Endothelial cell of umbilical vein (primary cell): ENCODE measurements around the gene PASK. TPM values are rescaled to one million over a fixed set of nuclear protein-coding genes. Genes with fewer than 3 reads are reported as not detected.

Source experiments
- BruUV-seq: library from RNA; stranded (reverse); fragments of 400-500 nt; replicated peaks from 2 replicates; lab custom pipeline; 2021; lab: Mats Ljungman, UMichigan
- CTCF ChIA-PET: fragments of 300-600, 350-600 bp; sonication (Branson Sonifier 250); formaldehyde crosslinking; loops from one replicate; lab custom pipeline; 2021; ENCODE audit warnings: antibody characterized with exemption, inconsistent platforms; lab: Charles Lee
- POLR2A ChIA-PET: fragments of 300-600, 350-600 bp; sonication (Branson Sonifier 250); formaldehyde crosslinking; loops from one replicate; lab custom pipeline; 2021; ENCODE audit warnings: antibody characterized with exemption, inconsistent platforms; lab: Charles Lee
- DNase-seq: peaks from one replicate; pipeline ENCODE4 v3.0.0-alpha.2; 2011; ENCODE audit warnings: low read depth, low spot score
- FAIRE-seq: peaks from 2 replicates; lab custom pipeline; 2011; peaks lifted over from hg19 to GRCh38; lab: Jason Lieb, UNC
- H2AFZ ChIP-seq: 2 replicates; pipeline ENCODE4 v1.6.0; 2012; ENCODE audit warnings: low read depth, low read length, control low read depth, inconsistent platforms
- H3K27ac ChIP-seq: 2 replicates; pipeline ENCODE4 v1.5.1; 2011; ENCODE audit warnings: low read depth, mild to moderate bottlenecking, control low read depth, low read length, moderate library complexity; ENCODE audit not compliant: insufficient read depth
- H3K27me3 ChIP-seq, 2 experiments: 2 replicates each; pipeline versions ENCODE4 v1.6.0 to v1.6.1; 2011; ENCODE audit warnings: low read length in 2 of 2, mixed read lengths in 1 of 2; ENCODE audit not compliant: control insufficient read depth in 2 of 2, insufficient read depth in 2 of 2
- H3K36me3 ChIP-seq, 2 experiments: 2 replicates in 1 of 2; 3 replicates in 1 of 2; pipeline ENCODE4 v1.5.1; 2011; ENCODE audit warnings: low read length in 2 of 2, mild to moderate bottlenecking in 1 of 2, moderate library complexity in 1 of 2; ENCODE audit not compliant: control insufficient read depth in 2 of 2, insufficient read depth in 2 of 2; ENCODE audit errors: extremely low read depth in 1 of 2
- H3K4me1 ChIP-seq: 3 replicates; pipeline ENCODE4 v1.5.1; 2011; ENCODE audit warnings: mild to moderate bottlenecking, low read length; ENCODE audit not compliant: control insufficient read depth, insufficient read depth; ENCODE audit errors: extremely low read depth
- H3K4me2 ChIP-seq: 2 replicates; pipeline ENCODE4 v1.6.1; 2011; ENCODE audit warnings: low read length, control low read depth, mixed read lengths; ENCODE audit not compliant: insufficient read depth
- H3K4me3 ChIP-seq, 3 experiments: fragments of 200-600 bp in 1 of 3; sonication (generic), shearing (Covaris generic) in 1 of 3; replicated peaks in 1 of 3; 2 replicates each; pipeline ENCODE4 v1.5.1; 2011 to 2016; ENCODE audit warnings: control low read depth in 3 of 3, low read length in 3 of 3, mild to moderate bottlenecking in 2 of 3, inconsistent platforms in 1 of 3, low read depth in 1 of 3, moderate library complexity in 1 of 3; ENCODE audit not compliant: insufficient read depth in 1 of 3
- H3K79me2 ChIP-seq: 2 replicates; pipeline ENCODE4 v1.6.0; 2012; ENCODE audit warnings: low read length, inconsistent platforms; ENCODE audit not compliant: control insufficient read depth, insufficient read depth
- H3K9ac ChIP-seq: replicated peaks from 2 replicates; pipeline ENCODE3; 2011; ENCODE audit warnings: low read length, control low read depth; ENCODE audit not compliant: insufficient read depth; ENCODE audit errors: extremely low read depth
- H3K9me1 ChIP-seq: replicated peaks from 3 replicates; pipeline ENCODE4 v1.6.0; 2011; ENCODE audit warnings: mild to moderate bottlenecking, low read length; ENCODE audit not compliant: control insufficient read depth, insufficient read depth; ENCODE audit errors: extremely low read depth
- H3K9me3 ChIP-seq: replicated peaks from 2 replicates; pipeline ENCODE4 v1.5.1; 2012; ENCODE audit warnings: low read length, inconsistent platforms; ENCODE audit not compliant: control insufficient read depth, insufficient read depth
- H4K20me1 ChIP-seq: replicated peaks from 2 replicates; pipeline ENCODE3; 2011; ENCODE audit warnings: mild to moderate bottlenecking, low read length; ENCODE audit not compliant: control insufficient read depth, insufficient read depth; ENCODE audit errors: extremely low read depth
- CTCF ChIP-seq, 2 donors: IDR thresholded peaks; 1 replicate in 1 of 2; 2 replicates in 1 of 2; pipeline ENCODE4 v1.5.1; 2011; ENCODE audit warnings: low read length in 2 of 2, mild to moderate bottlenecking in 2 of 2, moderate library complexity in 2 of 2, control low read depth in 1 of 2, inconsistent platforms in 1 of 2, low read depth in 1 of 2; ENCODE audit not compliant: insufficient read depth in 1 of 2; ENCODE audit errors: extremely low read depth in 1 of 2
- EZH2 ChIP-seq: IDR thresholded peaks from 2 replicates; pipeline ENCODE4 v1.6.1; 2012; ENCODE audit warnings: borderline replicate concordance, low read depth, mild to moderate bottlenecking, moderate library complexity, low read length, inconsistent platforms; ENCODE audit not compliant: severe bottlenecking
- FOS ChIP-seq: IDR thresholded peaks from 2 replicates; pipeline ENCODE4 v1.6.1; 2011; ENCODE audit warnings: mild to moderate bottlenecking, low read length, moderate library complexity, borderline replicate concordance; ENCODE audit not compliant: insufficient read depth
- GATA2 ChIP-seq: IDR thresholded peaks from 2 replicates; pipeline ENCODE4 v1.7.0; 2011; ENCODE audit warnings: low read depth, mild to moderate bottlenecking, moderate library complexity, mixed read lengths, low read length; ENCODE audit not compliant: insufficient read length, insufficient read depth
- JUN ChIP-seq: IDR thresholded peaks from 2 replicates; pipeline ENCODE4 v1.6.1; 2011; ENCODE audit warnings: borderline replicate concordance, low read depth; ENCODE audit not compliant: insufficient read length, insufficient read depth
- MAX ChIP-seq: IDR thresholded peaks from 2 replicates; pipeline ENCODE4 v1.6.1; 2011; ENCODE audit not compliant: insufficient read depth, insufficient read length
- MYC ChIP-seq: IDR thresholded peaks from one replicate; pipeline ENCODE4 v1.6.1; 2011; ENCODE audit warnings: mild to moderate bottlenecking, low read depth, low read length
- POLR2A ChIP-seq: IDR thresholded peaks from 2 replicates; pipeline ENCODE4 v1.6.1; 2012; ENCODE audit warnings: low read depth, mild to moderate bottlenecking, control low read depth, low read length
- POLR2AphosphoS5 ChIP-seq: IDR thresholded peaks from 2 replicates; pipeline ENCODE4 v1.6.1; 2012; ENCODE audit warnings: low read depth, mild to moderate bottlenecking, control low read depth, low read length, moderate library complexity; ENCODE audit not compliant: insufficient read depth
- dilution Hi-C: fragments of 300-500 bp; cut with MboI; formaldehyde crosslinking; loops from one replicate; pipeline ENCODE4 v1.15.0; 2019; ENCODE audit warnings: low sequenced_read_pairs; ENCODE audit not compliant: extremely low pct_ligation_motif_present
- intact Hi-C: fragments of 100-400 bp; cut with micrococcal nuclease; formaldehyde crosslinking; loops from one replicate; pipeline ENCODE4 v1.10.0; 2022
- polyA plus RNA-seq, 4 experiments: library from polyadenylated mRNA; depleted of rRNA in 3 of 4; stranded (reverse) in 3 of 4; unstranded in 1 of 4; fragments of >200 nt; gene quantifications; 2 replicates each; pipeline versions ENCODE4 v1.2.1 to v1.2.3, GENCODE V29; 2011 to 2012; ENCODE audit warnings: missing spikeins in 1 of 4
- total RNA-seq: library from RNA; stranded (reverse); gene quantifications from 2 replicates; pipeline ENCODE4 v1.2.3, GENCODE V29; 2021

PASK gene
- total and polyA plus RNA-seq, 2 donors (not counting 3 experiments of a cell fraction or from before 2014, with no cell fraction given): 5.7 to 17.3 TPM

GRCh38 chr2:241130316-241130715, 19.0 kb downstream of the PASK start:
- Histone ChIP-seq H2AFZ (no peak overlapping the region), H3K36me3 (no peaks in the 10 kb centered on the region), H3K4me3 (no peak overlapping the region), H4K20me1 (no peaks in the 10 kb centered on the region), H3K79me2 (no peaks in the 10 kb centered on the region), H3K27me3 (no peaks in the 10 kb centered on the region), H3K4me1 (no peaks in the 10 kb centered on the region), H3K4me2 (no peak overlapping the region), H3K9me1 (no peaks in the 10 kb centered on the region), H3K9me3 (no peaks in the 10 kb centered on the region), H3K27ac (no peak overlapping the region), H3K9ac (no peak overlapping the region)
- dilution Hi-C loops: no loop called here
- POLR2A ChIA-PET: no interaction called here
- FAIRE-seq: no peak
- no TSS peak for BruUV-seq
- intact Hi-C loops: no loop called here
- DNase-seq: no peak
- no peak for TF ChIP-seq CTCF (IDR thresholded peaks at IDR 0.05; ENCODE audit: extremely low read depth in 1 of 2, insufficient read depth in 1 of 2, low read depth in 1 of 2, low read length in 2 of 2)
- TF ChIP-seq MAX: no peak
- CTCF ChIA-PET: no interaction called here

- Histone ChIP-seq H3K27ac (no peak overlapping the region), H3K9me1 (no peaks in the 10 kb centered on the region), H3K4me2 (no peak overlapping the region), H3K36me3 (no peaks in the 10 kb centered on the region), H2AFZ (no peak overlapping the region), H3K4me1 (no peaks in the 10 kb centered on the region), H3K79me2 (no peaks in the 10 kb centered on the region), H4K20me1 (no peaks in the 10 kb centered on the region), H3K4me3 (no peak overlapping the region), H3K9me3 (no peaks in the 10 kb centered on the region), H3K27me3 (no peaks in the 10 kb centered on the region), H3K9ac (no peak overlapping the region)
- DNase-seq (no peak), FAIRE-seq (no peak)
- TF ChIP-seq MYC (no peak), JUN (no peak), MAX (no peak), POLR2AphosphoS5 (no peak), FOS (no peak), CTCF (IDR thresholded peaks at IDR 0.05; ENCODE audit: extremely low read depth in 1 of 2, insufficient read depth in 1 of 2, low read depth in 1 of 2, low read length in 2 of 2) (no peak), EZH2 (no peak), GATA2 (no peak), POLR2A (no peak)
- intact Hi-C loops: no loop called here
- CTCF ChIA-PET: interaction anchor here (0.7 kb wide), 1 partner anchor 14 kb away, joined by 3 read pairs; no protein-coding TSS in a partner anchor
- POLR2A ChIA-PET: no interaction called here
- dilution Hi-C loops: no loop called here
- BruUV-seq: no TSS peak
Observed at GRCh38 chr2:241129086-241129871, 20.0 kb downstream of the PASK start.
